H1 (cell line): ENCODE data around the gene PRXL2A. TPM values are rescaled to one million over a fixed set of nuclear protein-coding genes. Genes with fewer than 3 reads are reported as not detected.

Experiments used
- CTCF ChIA-PET: fragments of 300-600 bp; sonication (Branson Sonifier 250); formaldehyde crosslinking; loops from one replicate; lab custom pipeline; 2021; ENCODE audit not compliant: partially characterized antibody; lab: Charles Lee
- POLR2A ChIA-PET: fragments of 300-600 bp; sonication (Branson Sonifier 250); formaldehyde crosslinking; loops from one replicate; lab custom pipeline; 2021; ENCODE audit warnings: inconsistent platforms; ENCODE audit not compliant: partially characterized antibody; lab: Charles Lee
- DNase-seq, 2 experiments: peaks; one replicate each; pipeline versions ENCODE4 v3.0.0 to v3.0.0-alpha.2; 2010 to 2022; ENCODE audit warnings: low spot score in 2 of 2, low read depth in 1 of 2, mixed read lengths in 1 of 2
- FAIRE-seq: peaks from 2 replicates; lab custom pipeline; 2011; peaks lifted over from hg19 to GRCh38; lab: Jason Lieb, UNC
- H2AFZ ChIP-seq: 2 replicates; pipeline ENCODE4 v1.8.1; 2012; ENCODE audit warnings: low read length, inconsistent platforms
- H2AK5ac ChIP-seq: 2 replicates; pipeline ENCODE4 v1.6.1; 2013; ENCODE audit warnings: low read depth, low read length
- H2BK120ac ChIP-seq: replicated peaks from 2 replicates; pipeline ENCODE3; 2013; ENCODE audit warnings: low read depth, low read length, inconsistent platforms
- H2BK12ac ChIP-seq: 2 replicates; pipeline ENCODE4 v1.6.1; 2013; ENCODE audit warnings: low read depth, low read length
- H2BK15ac ChIP-seq: 2 replicates; pipeline ENCODE4 v1.6.1; 2013; ENCODE audit warnings: low read length
- H2BK20ac ChIP-seq: 2 replicates; pipeline ENCODE4 v1.6.1; 2013; ENCODE audit warnings: low read length
- H2BK5ac ChIP-seq: 2 replicates; pipeline ENCODE4 v1.6.1; 2013; ENCODE audit warnings: low read depth, low read length
- H3K14ac ChIP-seq: 2 replicates; pipeline ENCODE4 v1.6.1; 2013; ENCODE audit warnings: inconsistent platforms; ENCODE audit not compliant: insufficient read length
- H3K18ac ChIP-seq: 2 replicates; pipeline ENCODE4 v1.6.1; 2013; ENCODE audit warnings: low read length; ENCODE audit errors: extremely low read depth
- H3K23ac ChIP-seq: 2 replicates; pipeline ENCODE4 v1.6.1; 2013; ENCODE audit warnings: inconsistent platforms; ENCODE audit not compliant: insufficient read length
- H3K23me2 ChIP-seq: 2 replicates; pipeline ENCODE4 v1.6.1; 2013; ENCODE audit warnings: low read depth, low read length
- H3K27ac ChIP-seq: 2 replicates; pipeline ENCODE4 v1.6.1; 2011; ENCODE audit warnings: low read depth, low read length, inconsistent platforms
- H3K27me3 ChIP-seq, 4 experiments: replicated peaks in 1 of 4; 1 replicate in 1 of 4; 2 replicates in 3 of 4; pipeline versions ENCODE4 v1.6.1 to v1.8.1; 2011 to 2013; ENCODE audit warnings: low read length in 3 of 4, mild to moderate bottlenecking in 3 of 4, inconsistent platforms in 2 of 4, mixed read lengths in 2 of 4, moderate library complexity in 1 of 4; ENCODE audit not compliant: control insufficient read depth in 3 of 4, insufficient read depth in 3 of 4; ENCODE audit errors: extremely low read depth in 1 of 4
- H3K36me3 ChIP-seq, 4 experiments: 2 replicates each; pipeline versions ENCODE4 v1.6.1 to v1.8.1; 2011 to 2013; ENCODE audit warnings: mild to moderate bottlenecking in 4 of 4, low read length in 3 of 4, moderate library complexity in 2 of 4, control low read depth in 1 of 4, inconsistent platforms in 1 of 4; ENCODE audit not compliant: insufficient read depth in 4 of 4, control insufficient read depth in 2 of 4
- H3K4ac ChIP-seq: replicated peaks from 2 replicates; pipeline ENCODE3; 2013; ENCODE audit warnings: low read length, low read depth, mixed read lengths, inconsistent platforms; ENCODE audit not compliant: insufficient read length
- H3K4me1 ChIP-seq, 4 experiments: replicated peaks in 1 of 4; 1 replicate in 1 of 4; 2 replicates in 3 of 4; pipeline versions ENCODE4 v1.6.1 to v1.8.1; 2011 to 2013; ENCODE audit warnings: low read length in 3 of 4, inconsistent platforms in 2 of 4, mixed read lengths in 1 of 4; ENCODE audit not compliant: insufficient read depth in 4 of 4, control insufficient read depth in 3 of 4
- H3K4me2 ChIP-seq, 2 experiments: 2 replicates each; pipeline versions ENCODE4 v1.6.1 to v1.8.1; 2011 to 2013; ENCODE audit warnings: low read depth in 2 of 2, low read length in 2 of 2, control low read depth in 1 of 2, inconsistent platforms in 1 of 2, mild to moderate bottlenecking in 1 of 2; ENCODE audit not compliant: insufficient read depth in 1 of 2
- H3K4me3 ChIP-seq, 4 experiments: fragments of 200-600, 300-600 bp in 1 of 4; sonication (generic), shearing (Covaris generic), sonication (Bioruptor Twin) in 1 of 4; 2 replicates each; pipeline versions ENCODE4 v1.5.1 to v1.8.1; 2011 to 2016; ENCODE audit warnings: low read length in 4 of 4, low read depth in 3 of 4, control low read depth in 2 of 4, inconsistent platforms in 2 of 4, mild to moderate bottlenecking in 2 of 4, mixed read lengths in 1 of 4, moderate library complexity in 1 of 4; ENCODE audit not compliant: insufficient read depth in 2 of 4; ENCODE audit errors: extremely low read depth in 1 of 4
- H3K56ac ChIP-seq: replicated peaks from 2 replicates; pipeline ENCODE3; 2013; ENCODE audit warnings: low read depth, mild to moderate bottlenecking, mixed read lengths, low read length, inconsistent platforms; ENCODE audit not compliant: insufficient read length
- H3K79me1 ChIP-seq: 2 replicates; pipeline ENCODE4 v1.6.1; 2013; ENCODE audit warnings: low read depth, low read length, control low read depth
- H3K79me2 ChIP-seq, 2 experiments: 2 replicates each; pipeline versions ENCODE4 v1.6.1 to v1.8.1; 2012 to 2013; ENCODE audit warnings: low read length in 2 of 2, mild to moderate bottlenecking in 2 of 2, inconsistent platforms in 1 of 2; ENCODE audit not compliant: insufficient read depth in 2 of 2, control insufficient read depth in 1 of 2
- H3K9ac ChIP-seq, 4 experiments: replicated peaks in 1 of 4; 1 replicate in 1 of 4; 2 replicates in 3 of 4; pipeline versions ENCODE4 v1.6.1 to v1.8.1; 2011 to 2013; ENCODE audit warnings: low read depth in 3 of 4, low read length in 3 of 4, control low read depth in 2 of 4, mild to moderate bottlenecking in 2 of 4, moderate library complexity in 2 of 4, inconsistent platforms in 1 of 4; ENCODE audit errors: extremely low read depth in 1 of 4
- H3K9me3 ChIP-seq, 2 experiments: 2 replicates each; pipeline versions ENCODE4 v1.6.1 to v1.8.1; 2012 to 2013; ENCODE audit warnings: mild to moderate bottlenecking in 2 of 2, moderate library complexity in 2 of 2, control low read depth in 1 of 2, inconsistent platforms in 1 of 2, low read depth in 1 of 2, low read length in 1 of 2, mixed read lengths in 1 of 2; ENCODE audit not compliant: insufficient read depth in 2 of 2
- H4K20me1 ChIP-seq, 2 experiments: replicated peaks in 1 of 2; 2 replicates each; pipeline versions ENCODE3 to v1.8.1; 2011 to 2013; ENCODE audit warnings: inconsistent platforms in 2 of 2, low read length in 2 of 2, mild to moderate bottlenecking in 1 of 2; ENCODE audit not compliant: insufficient read depth in 2 of 2, control insufficient read depth in 1 of 2
- H4K5ac ChIP-seq: 2 replicates; pipeline ENCODE4 v1.6.1; 2013; ENCODE audit warnings: low read length, low read depth, mixed read lengths, inconsistent platforms; ENCODE audit not compliant: insufficient read length
- H4K8ac ChIP-seq: 2 replicates; pipeline ENCODE4 v1.8.0; 2013; ENCODE audit warnings: mild to moderate bottlenecking, moderate library complexity, low read length, inconsistent platforms; ENCODE audit not compliant: insufficient read depth; ENCODE audit errors: extremely low read depth
- H4K91ac ChIP-seq: replicated peaks from 2 replicates; pipeline ENCODE3; 2013; ENCODE audit warnings: low read length, mixed read lengths, inconsistent platforms; ENCODE audit not compliant: insufficient read length
- FOSL1 ChIP-seq: IDR thresholded peaks from 2 replicates; pipeline ENCODE4 v1.6.1; 2011; ENCODE audit warnings: mild to moderate bottlenecking, low read depth, low read length, moderate library complexity; ENCODE audit not compliant: insufficient read depth
- GABPA ChIP-seq: IDR thresholded peaks from 2 replicates; pipeline ENCODE4 v1.6.1; 2011; ENCODE audit warnings: mild to moderate bottlenecking, low read length, moderate library complexity, borderline replicate concordance; ENCODE audit not compliant: insufficient read depth
- HDAC6 ChIP-seq: IDR thresholded peaks from one replicate; pipeline ENCODE4 v1.7.1; 2012; ENCODE audit warnings: low read depth, mild to moderate bottlenecking, inconsistent platforms, low read length, moderate library complexity
- KDM5A ChIP-seq: fragments of 200-600 bp; IDR thresholded peaks from 2 replicates; pipeline ENCODE4 v1.7.1; 2012; ENCODE audit warnings: mild to moderate bottlenecking, low read length, inconsistent platforms, mixed read lengths
- PHF8 ChIP-seq: fragments of 200-600 bp; sonication (generic); conservative IDR thresholded peaks from 2 replicates; pipeline ENCODE4 v1.7.1; 2012; ENCODE audit warnings: low read depth, mild to moderate bottlenecking, inconsistent platforms, low read length, moderate library complexity
- RNF2 ChIP-seq: fragments of 200-900, 300-1000 bp; sonication (generic); IDR thresholded peaks from 2 replicates; pipeline ENCODE4 v1.7.1; 2016; ENCODE audit warnings: borderline replicate concordance, low read depth, mild to moderate bottlenecking, antibody characterized with exemption, low read length; ENCODE audit not compliant: poor library complexity, severe bottlenecking; ENCODE audit errors: missing control alignments
- SP4 ChIP-seq: IDR thresholded peaks from 2 replicates; pipeline ENCODE4 v1.6.1; 2012; ENCODE audit warnings: low read length, inconsistent platforms
- TCF12 ChIP-seq: IDR thresholded peaks from 2 replicates; pipeline ENCODE4 v1.6.1; 2011; ENCODE audit warnings: low read depth, mild to moderate bottlenecking, low read length
- WGBS, 2 experiments: shearing (Covaris generic) in 1 of 2; methylation state at CpG; one replicate each; pipeline versions ENCODE4 v1.1.6 to v1.1.7; 2013 to 2015; ENCODE audit warnings: low lambda C conversion rate in 2 of 2, mixed read lengths in 2 of 2, inconsistent platforms in 1 of 2, low coverage in 1 of 2, missing lambda C conversion rate in 1 of 2; ENCODE audit not compliant: insufficient replicate concordance in 2 of 2, insufficient coverage in 1 of 2, insufficient read length in 1 of 2; ENCODE audit errors: extremely low coverage in 1 of 2, missing lambda C conversion rate in 1 of 2; 5-methylcytosine and 5-hydroxymethylcytosine counted together
- polyA plus RNA-seq, 7 experiments: library from polyadenylated mRNA; depleted of rRNA in 3 of 7; stranded (reverse) in 5 of 7; unstranded in 2 of 7; fragments of >200 nt in 5 of 7; fragments of 200-250 nt in 2 of 7; gene quantifications; 1 replicate in 5 of 7; 2 replicates in 1 of 7; 4 replicates in 1 of 7; pipeline versions ENCODE4 v1.2.1 to v1.2.3, GENCODE V29; 2011 to 2013; ENCODE audit warnings: missing spikeins in 2 of 7, mixed read lengths in 2 of 7
- total RNA-seq: library from RNA; stranded (reverse); fragmentation: NEBNext Ultra II Directional; extraction: Animal tissue kit (Norgen Biotek cat#: 25700); gene quantifications from 2 replicates; pipeline ENCODE4 v1.2.1, GENCODE V29; 2021

Gene PRXL2A
- total and polyA plus RNA-seq, 2 of the 8 experiments (the other 6 are each of a cell fraction or from before 2014, with no cell fraction given): 13.4 to 58.3 TPM

DNA sequence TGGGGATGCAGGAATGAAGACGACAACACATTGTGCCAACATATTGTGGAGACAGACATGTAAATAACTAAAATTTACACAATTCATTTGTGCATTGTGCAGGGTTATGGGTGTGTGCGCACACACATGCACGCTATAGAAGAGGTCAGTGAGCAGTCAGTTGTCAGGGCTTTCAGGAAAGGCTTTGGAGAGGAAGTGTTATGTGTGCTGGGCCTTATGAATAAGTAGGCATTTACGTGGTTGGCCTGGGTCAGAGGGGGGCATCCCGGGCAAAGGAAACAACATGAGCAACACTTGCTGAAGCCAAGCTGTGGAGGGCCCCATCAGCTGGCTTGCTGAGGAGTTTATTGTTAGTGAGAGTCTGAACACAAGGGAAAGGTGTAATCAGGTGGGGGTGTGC lies 4.1 kb downstream of the PRXL2A start:
- Histone ChIP-seq H2BK12ac (no peak overlapping the region), H4K8ac (no peak overlapping the region), H2AK5ac (no peak overlapping the region), H3K9me3 (no peaks in the 10 kb centered on the region), H3K18ac (no peak overlapping the region), H3K27ac (no peak overlapping the region), H3K14ac (no peak overlapping the region), H3K23me2 (peaks cover 9% of the 10 kb centered on the region; the same call in 1 of the 2 replicates), H4K91ac (no peak overlapping the region), H3K56ac (no peak overlapping the region), H3K79me2 (peaks cover 0 to 22% of the 10 kb centered on the region in 2 experiments; a peak in 2 of 4 replicates), H4K5ac (no peak overlapping the region), H3K79me1 (peaks cover 5% of the 10 kb centered on the region), H2BK20ac (no peak overlapping the region), H3K4me2 (no peak overlapping the region), H2BK5ac (no peak overlapping the region), H2AFZ (no peak overlapping the region), H3K4ac (no peak overlapping the region), H3K4me3 (no peak overlapping the region), H3K36me3 (no peaks in the 10 kb centered on the region; a peak in 3 of 8 replicates), H2BK15ac (no peak overlapping the region), H2BK120ac (no peak overlapping the region), H3K4me1 (peaks cover 4 to 14% (median 11%) of the 10 kb centered on the region in 4 experiments), H4K20me1 (peaks cover 20 to 37% of the 10 kb centered on the region in 2 experiments), H3K9ac (no peak overlapping the region), H3K23ac (no peak overlapping the region), H3K27me3 (peaks cover 0 to 10% (median 8%) of the 10 kb centered on the region in 4 experiments; a peak in 4 of 7 replicates)
- POLR2A ChIA-PET: no interaction called here
- DNase-seq (no peak), FAIRE-seq (no peak)
- CTCF ChIA-PET: interaction anchor here (0.6 to 2.6 kb wide), 5 partner anchors 26 to 118 kb away, joined by 3 to 14 read pairs (median 4); no protein-coding TSS in a partner anchor
- TF ChIP-seq PHF8 (no peak), FOSL1 (no peak), RNF2 (no peak), GABPA (no peak), KDM5A (no peak), SP4 (no peak), HDAC6 (no peak), TCF12 (no peak)
- WGBS, 2 experiments: 87% methylated on average over 5 of the region's 5 CpGs; no CpG with 5 or more reads in 1 of the 2 experiments
